Stimulated activated naive CD4-positive, alpha-beta T cell (primary cell): ENCODE data around the gene PAGR1.
"Not testable (repeated sequence)": the region's sequence is repeated elsewhere in the genome, so short reads cannot be mapped to it uniquely, and the experiment has no call there.

Experiments used
- DNase-seq, 6 experiments: peaks; one replicate each; lab custom pipeline; 2025; lab: John Stamatoyannopoulos, UW

Gene PAGR1

GRCh38 chr16:29791845-29792807 lies 23.8 kb upstream of the PAGR1 start:
- no peak for DNase-seq

- DNase-seq: not testable (repeated sequence)
Measured at GRCh38 chr16:29793153-29793552, 22.8 kb upstream of the PAGR1 start.

- DNase-seq: no peak
Measured at GRCh38 chr16:29794231-29794710, 21.7 kb upstream of the PAGR1 start.

GRCh38 chr16:29802416-29802935 lies 13.5 kb upstream of the PAGR1 start:
- no peak for DNase-seq

- DNase-seq: no peak
Measured at GRCh38 chr16:29804020-29804419, 11.9 kb upstream of the PAGR1 start.

GRCh38 chr16:29804455-29805231 lies 11.3 kb upstream of the PAGR1 start:
- peak in 1 of 6 experiments; percentile 49 for DNase-seq

- peak; percentile 96 to 98 (median 97) for DNase-seq
Measured at GRCh38 chr16:29805232-29806098, 10.5 kb upstream of the PAGR1 start.

GRCh38 chr16:29806099-29806579 lies 9.8 kb upstream of the PAGR1 start, which contains the start of gene MAZ:
Gene MAZ, plus strand, starts transcription at chr16:29806529. Its CDS starts 173 bp downstream, at chr16:29806702.
- DNase-seq: peak in 1 of 6 experiments; percentile 89

GRCh38 chr16:29806641-29807425 lies 9.1 kb upstream of the PAGR1 start:
- peak in 5 of 6 experiments; percentile 36 to 51 (median 48) for DNase-seq

GRCh38 chr16:29807426-29808218 lies 8.3 kb upstream of the PAGR1 start:
- DNase-seq: peak; percentile 84 to 96 (median 91)

- DNase-seq: no peak
Measured at GRCh38 chr16:29808219-29808900, 7.6 kb upstream of the PAGR1 start.

GRCh38 chr16:29809031-29809747 lies 6.8 kb upstream of the PAGR1 start:
- DNase-seq: no peak

GRCh38 chr16:29809850-29810698 lies 5.9 kb upstream of the PAGR1 start:
- DNase-seq: peak in 4 of 6 experiments; percentile 15 to 33 (median 24)

GRCh38 chr16:29810699-29811169 lies 5.2 kb upstream of the PAGR1 start:
- no peak for DNase-seq

- peak; percentile 38 to 69 (median 57) for DNase-seq
Measured at GRCh38 chr16:29811170-29811895, 4.6 kb upstream of the PAGR1 start.
